NCI-H146 treated with DMSO at 0.1 percent for 48 hours (cell line): ENCODE measurements around the gene ASCC2.

ENCODE experiments used
- DNase-seq: peaks from one replicate; lab custom pipeline; 2025; ENCODE audit not compliant: unreplicated experiment; lab: John Stamatoyannopoulos, UW

Gene ASCC2

GRCh38 chr22:29819501-29819900, 18.6 kb downstream of the ASCC2 start:
- DNase-seq, result no peak

GRCh38 chr22:29817724-29818123, 20.4 kb downstream of the ASCC2 start:
- no peak for DNase-seq

- no peak for DNase-seq
Measured at GRCh38 chr22:29816980-29817379, 21.1 kb downstream of the ASCC2 start.

GRCh38 chr22:29816539-29816938, 21.5 kb downstream of the ASCC2 start:
- no peak for DNase-seq

- no peak for DNase-seq
Measured at GRCh38 chr22:29816128-29816527, 21.9 kb downstream of the ASCC2 start.

- DNase-seq, result no peak
Measured at GRCh38 chr22:29815580-29815979, 22.5 kb downstream of the ASCC2 start.

GRCh38 chr22:29814003-29814402, 24.1 kb downstream of the ASCC2 start:
- no peak for DNase-seq

GRCh38 chr22:29813563-29813962, 24.5 kb downstream of the ASCC2 start:
- no peak for DNase-seq

- no peak for DNase-seq
Measured at GRCh38 chr22:29813126-29813525, 24.9 kb downstream of the ASCC2 start.

GRCh38 chr22:29811377-29811776, 26.7 kb downstream of the ASCC2 start:
- no peak for DNase-seq

GRCh38 chr22:29810216-29810615, 27.9 kb downstream of the ASCC2 start:
- no peak for DNase-seq

GRCh38 chr22:29806196-29806595, 31.9 kb downstream of the ASCC2 start:
- no peak for DNase-seq

- no peak for DNase-seq
Measured at GRCh38 chr22:29804985-29805384, 33.1 kb downstream of the ASCC2 start.

GRCh38 chr22:29803190-29803589, 34.9 kb downstream of the ASCC2 start:
- no peak for DNase-seq

- no peak for DNase-seq
Measured at GRCh38 chr22:29801796-29802195, 36.3 kb downstream of the ASCC2 start.

GRCh38 chr22:29801153-29801552, 36.9 kb downstream of the ASCC2 start:
- DNase-seq, result no peak

GRCh38 chr22:29799217-29799680, 38.8 kb downstream of the ASCC2 start:
- no peak for DNase-seq

- DNase-seq, result no peak
Measured at GRCh38 chr22:29798801-29799200, 39.3 kb downstream of the ASCC2 start.

- DNase-seq, result no peak
Measured at GRCh38 chr22:29798318-29798717, 39.8 kb downstream of the ASCC2 start.

- no peak for DNase-seq
Measured at GRCh38 chr22:29797351-29797750, 40.7 kb downstream of the ASCC2 start.

GRCh38 chr22:29795663-29796062, 42.4 kb downstream of the ASCC2 start:
- DNase-seq, result no peak

GRCh38 chr22:29793396-29793795, 44.7 kb downstream of the ASCC2 start:
- no peak for DNase-seq

GRCh38 chr22:29790061-29790460, 48.0 kb downstream of the ASCC2 start:
- no peak for DNase-seq
